GM19395 (cell line): ENCODE measurements around the gene OARD1.

Experiments used
- ATAC-seq: cut with Tn5 transposase; IDR thresholded peaks from one replicate; pipeline ENCODE4 v1.9.1; 2021; ENCODE audit warnings: mild to moderate bottlenecking, moderate library complexity; ENCODE audit not compliant: unreplicated experiment

OARD1 gene

DNA sequence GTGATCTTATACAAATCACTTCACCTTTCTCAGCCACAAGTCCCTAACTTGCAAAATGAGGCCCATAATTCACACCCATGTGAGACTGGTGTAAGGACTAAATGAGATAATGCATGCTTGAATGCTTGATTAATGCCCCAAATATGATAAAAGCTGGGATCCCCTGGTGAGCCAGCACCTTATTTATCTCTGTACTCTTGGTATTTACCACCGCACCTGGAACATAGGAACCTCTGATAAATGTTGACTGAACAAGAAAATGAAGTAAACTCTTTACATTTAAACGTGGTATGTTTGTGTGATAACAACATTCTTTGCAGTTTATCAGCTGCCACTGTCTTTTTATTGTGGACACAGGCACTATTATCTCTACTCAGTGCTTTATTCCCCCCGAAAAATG lies 21.6 kb downstream of the OARD1 start:
- no peak for ATAC-seq

DNA sequence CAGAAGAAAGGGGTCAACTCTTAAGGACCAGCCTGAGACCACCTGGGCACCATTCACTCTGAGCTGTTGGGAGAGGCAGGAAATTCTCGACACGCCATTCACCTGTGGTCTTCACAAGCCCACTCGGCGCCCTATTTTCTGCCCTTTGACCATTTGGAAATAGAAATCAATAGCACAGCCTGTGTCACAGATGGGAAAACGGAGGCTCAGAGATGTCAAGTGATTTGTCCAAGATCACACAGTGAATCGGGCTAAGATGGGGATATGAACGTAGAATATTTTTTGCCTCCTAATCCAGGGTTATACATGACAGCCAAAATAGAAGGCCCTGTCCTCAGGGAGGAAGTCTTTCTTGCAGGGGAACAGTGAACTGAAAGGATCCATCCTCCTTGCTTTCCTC lies 22.2 kb downstream of the OARD1 start:
- ATAC-seq: no peak

DNA sequence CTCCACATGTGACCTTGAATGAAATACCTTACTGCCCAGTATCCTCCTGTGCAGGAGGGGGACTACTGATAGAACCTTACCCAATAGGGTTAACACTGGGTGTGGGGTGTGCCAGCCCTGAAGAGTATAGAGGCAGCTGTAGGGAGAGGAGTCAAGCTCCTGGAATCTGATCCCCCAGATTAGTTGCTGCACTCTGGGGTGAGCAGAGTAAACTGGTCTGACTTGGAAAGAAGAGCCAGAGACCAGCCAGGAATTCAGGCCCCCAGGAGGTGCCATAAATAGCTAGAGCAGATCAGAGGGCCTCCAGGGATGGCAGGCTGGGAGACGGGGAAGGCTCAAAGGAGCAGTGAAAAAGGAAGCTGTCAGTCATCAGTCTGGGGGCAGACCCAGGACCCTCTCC lies 22.6 kb downstream of the OARD1 start:
- no peak for ATAC-seq

DNA sequence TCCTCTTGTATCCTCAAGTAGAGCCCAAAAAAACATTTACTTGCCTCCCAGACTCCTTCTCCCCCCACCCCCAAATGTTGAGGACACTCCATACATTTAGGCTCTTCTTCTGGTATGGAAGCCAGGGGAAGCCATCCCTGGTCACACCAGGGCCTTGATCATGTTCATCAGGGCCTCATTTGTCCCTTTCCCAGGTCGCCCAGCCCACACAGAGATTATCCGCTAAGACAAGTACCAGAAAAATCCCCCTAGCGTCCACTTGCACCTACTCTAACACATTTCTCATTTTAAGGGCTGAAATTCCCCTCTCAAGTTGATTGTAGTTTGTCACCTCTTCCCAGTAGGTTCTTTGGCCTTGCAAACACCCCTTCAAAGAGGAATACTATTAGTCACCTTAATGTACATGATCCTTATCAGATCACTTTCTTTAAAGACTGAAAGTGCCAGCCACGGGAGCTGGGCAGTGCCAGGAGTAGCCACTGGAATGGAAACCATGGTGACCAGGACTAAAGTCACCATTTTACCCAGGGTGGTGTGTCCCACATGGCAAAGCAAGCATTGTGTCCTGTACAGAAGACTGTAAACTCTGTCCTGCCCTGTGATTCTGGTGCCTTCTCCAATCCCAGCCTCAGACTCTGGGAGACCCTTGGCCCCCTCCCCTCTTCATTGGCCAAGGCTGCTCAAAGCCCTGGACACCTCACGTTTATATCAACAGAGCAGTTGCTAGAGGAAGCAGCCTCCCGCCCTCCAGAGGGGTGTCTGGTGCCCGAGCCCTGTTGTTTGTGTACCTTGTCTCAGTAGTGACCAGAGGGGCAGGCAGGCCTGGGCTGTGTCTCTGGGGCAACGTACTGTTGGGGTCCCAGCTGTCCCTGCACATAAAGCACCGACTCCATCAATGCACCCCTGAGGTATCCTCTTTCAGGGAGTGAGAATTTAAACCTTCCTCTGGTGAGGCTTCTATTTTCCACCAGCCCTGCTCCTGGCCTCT lies 24.1 kb downstream of the OARD1 start:
- ATAC-seq: no peak

DNA sequence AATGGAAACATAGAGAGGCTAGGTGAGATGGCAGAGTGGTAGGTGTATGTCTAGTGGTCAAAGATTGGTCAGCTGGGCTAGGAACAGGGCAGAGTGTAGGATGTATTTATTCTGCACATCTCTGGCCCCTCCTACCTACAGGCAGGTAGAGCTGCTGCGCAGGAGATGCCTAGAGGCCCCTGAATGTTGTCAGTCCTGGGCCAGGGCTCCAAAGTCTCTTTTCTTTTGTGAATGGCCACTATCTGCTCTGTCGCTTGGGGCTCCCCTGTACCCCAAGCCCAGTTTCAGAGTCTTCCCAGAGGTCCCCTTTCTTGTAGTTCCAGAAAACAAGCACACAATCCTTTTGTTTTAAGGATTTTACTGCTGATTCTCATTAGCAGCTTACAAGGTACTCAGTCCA lies 24.9 kb downstream of the OARD1 start:
- no peak for ATAC-seq

DNA sequence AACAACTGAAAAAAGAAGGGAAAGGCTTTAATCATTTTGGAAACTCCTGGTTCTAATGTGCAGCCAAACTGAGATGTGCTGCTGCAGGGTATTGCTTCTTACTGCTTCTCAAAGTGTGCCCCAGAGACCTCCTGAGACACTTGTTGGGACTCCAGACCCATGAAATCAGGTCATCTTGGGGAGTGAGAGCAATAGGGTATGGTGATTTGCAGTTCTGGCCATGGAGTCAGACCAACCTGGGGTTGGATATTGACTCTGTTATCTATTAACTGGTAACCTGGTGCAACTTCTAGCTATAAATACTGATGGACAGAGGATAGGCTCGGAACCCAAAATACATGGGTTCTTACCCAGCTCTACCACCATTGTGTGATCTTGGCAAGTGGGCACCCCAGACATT lies 26.1 kb downstream of the OARD1 start:
- ATAC-seq: no peak

DNA sequence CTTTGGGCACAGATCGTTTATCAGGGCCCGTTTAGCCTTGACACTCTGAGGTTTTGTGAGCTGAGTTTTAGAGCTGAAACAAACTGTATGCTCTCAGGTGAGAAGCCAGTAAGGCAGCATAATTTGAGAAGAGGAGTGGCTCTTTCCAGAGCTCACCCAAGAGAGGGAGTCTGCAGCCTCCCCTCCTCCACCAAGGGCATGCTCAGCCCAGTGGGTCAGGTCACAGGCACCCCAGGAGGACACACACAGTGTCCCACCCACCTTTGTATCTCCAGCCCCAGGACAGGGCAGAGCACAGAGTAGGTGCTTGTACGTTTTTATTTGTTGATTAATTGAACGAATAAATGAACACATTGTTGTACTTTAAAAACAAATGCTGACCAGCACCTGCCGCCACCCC lies 26.5 kb downstream of the OARD1 start:
- no peak for ATAC-seq

DNA sequence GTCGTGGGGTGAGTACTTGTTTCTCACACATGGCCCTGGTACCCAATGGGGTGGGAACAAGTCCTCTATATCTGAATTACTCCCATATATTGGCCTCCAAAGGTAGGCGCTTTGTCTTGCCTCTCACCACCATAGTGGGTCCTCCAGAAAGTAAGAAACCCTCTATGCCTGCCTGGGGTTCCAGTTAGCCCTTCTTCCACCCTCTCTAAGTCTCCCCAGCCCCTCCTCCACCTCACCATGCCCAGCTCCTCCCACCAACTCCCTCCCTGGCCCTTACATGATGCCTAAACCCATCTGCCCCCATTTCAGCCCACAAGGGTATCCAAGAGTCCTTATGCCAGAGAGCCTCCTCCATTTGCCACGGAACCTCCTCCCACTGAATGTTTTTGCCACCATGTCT lies 29.0 kb downstream of the OARD1 start:
- no peak for ATAC-seq

DNA sequence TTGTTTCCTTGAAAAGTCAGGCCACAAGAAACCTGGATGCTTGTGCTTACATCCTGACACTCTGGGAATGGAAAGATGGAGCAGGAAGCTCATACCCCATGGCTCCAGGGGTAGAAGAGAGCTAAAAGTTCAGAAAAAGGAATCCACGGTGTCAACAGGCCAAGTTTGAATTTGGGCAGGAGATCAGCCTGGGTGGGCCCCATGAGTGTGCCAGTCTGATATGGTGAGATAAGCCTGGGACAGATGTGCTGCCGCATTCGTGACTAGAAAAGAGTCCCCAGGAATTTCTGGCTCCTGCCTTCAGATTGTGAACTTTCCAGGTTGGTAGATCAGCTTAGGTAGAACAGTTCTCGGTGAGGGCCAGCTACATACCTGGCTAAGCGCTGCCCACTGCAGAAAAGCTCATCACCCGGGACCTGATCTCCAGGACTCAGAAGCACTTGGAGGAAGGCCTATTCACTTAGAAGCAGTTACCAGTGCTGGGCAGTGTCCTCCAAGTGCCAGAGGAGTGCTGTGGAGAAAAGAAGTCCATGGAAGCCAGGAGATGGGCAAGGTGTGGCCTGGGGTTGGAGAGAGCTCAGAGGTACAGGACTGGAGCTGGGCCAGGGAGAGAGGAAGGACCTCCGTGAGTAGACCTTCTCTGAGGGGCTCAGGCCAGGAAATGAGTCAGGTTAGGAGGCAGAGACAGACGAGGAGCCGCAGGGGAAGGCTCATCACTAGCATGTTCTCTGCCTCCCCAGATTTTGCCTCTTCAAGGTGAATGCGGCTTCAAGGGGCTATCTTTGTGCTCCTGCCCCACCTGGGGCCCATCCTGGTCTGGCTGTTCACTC lies 29.7 kb downstream of the OARD1 start, which contains the start of gene TSPO2:
TSS of gene TSPO2 (plus strand) at position 242 of the 830 bp plus-strand sequence. CDS start at position 761, 519 bp downstream.
- no peak for ATAC-seq

DNA sequence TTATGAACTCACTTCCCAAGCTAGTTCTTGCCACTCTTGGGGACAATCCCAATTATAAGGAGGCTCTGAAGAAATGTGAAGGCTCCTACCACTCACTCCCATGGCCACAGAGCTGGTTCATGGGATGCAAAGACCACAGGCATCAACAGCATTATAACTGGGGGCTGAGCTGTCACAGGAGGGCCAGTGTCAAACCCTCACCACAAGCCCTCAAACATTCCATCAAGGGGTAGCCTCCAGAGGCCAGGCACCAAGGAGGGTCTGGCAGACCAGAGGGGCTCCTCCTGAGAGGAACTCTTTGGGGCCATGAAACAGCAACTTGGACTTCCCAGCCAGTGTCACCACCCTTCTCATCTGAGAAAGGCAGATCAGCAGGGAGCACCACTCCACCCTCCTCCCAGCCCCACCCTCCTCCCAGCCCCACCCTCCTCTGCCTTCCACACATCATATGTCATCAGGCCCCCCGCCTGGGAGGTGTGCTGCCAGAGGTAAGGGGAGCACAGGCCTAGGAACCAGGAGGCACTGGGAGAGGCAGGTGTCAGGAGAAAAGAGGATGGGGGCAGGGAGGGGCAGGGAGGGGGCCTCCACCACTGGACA lies 31.1 kb downstream of the OARD1 start:
- no peak for ATAC-seq

DNA sequence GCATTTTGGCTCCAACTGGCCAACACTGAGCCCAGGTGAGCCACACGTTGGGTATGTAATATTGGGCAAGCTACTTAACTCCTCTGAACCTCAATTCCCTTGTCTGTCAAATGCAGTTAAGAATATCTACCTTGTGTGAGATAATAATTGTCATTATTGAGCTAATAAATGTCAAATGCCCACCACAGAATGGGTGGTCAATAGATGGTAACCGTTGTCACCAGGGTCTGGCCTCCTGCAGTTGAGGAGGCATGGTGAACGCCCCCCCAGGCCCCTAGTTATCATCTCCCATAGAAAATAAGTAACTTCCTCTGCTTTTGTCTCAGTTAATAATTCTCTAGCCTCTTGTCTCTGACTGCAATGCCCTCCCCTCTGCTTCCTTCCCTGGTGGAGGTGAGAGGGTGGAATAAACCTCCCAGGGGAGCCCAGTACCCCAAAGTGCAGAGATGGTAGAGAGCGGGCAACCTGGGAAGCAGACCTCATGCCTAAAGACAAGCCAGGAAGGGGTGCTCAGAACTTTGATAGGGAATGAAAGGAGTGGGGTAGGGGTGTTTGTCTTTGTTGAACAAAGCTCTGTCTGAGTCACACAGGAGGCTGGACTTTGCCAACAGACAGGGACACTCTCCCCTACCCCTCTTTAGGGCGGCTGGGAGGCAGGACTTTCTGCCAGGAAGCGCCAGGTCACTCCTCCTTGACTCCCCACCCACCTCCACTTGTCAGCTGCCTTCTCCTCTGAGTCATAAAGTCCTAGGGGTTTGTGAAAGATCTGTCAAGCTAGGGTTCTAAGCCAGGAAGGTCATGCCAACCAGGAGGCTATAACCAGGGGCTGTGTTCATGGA lies 31.8 kb downstream of the OARD1 start:
- ATAC-seq: no peak

DNA sequence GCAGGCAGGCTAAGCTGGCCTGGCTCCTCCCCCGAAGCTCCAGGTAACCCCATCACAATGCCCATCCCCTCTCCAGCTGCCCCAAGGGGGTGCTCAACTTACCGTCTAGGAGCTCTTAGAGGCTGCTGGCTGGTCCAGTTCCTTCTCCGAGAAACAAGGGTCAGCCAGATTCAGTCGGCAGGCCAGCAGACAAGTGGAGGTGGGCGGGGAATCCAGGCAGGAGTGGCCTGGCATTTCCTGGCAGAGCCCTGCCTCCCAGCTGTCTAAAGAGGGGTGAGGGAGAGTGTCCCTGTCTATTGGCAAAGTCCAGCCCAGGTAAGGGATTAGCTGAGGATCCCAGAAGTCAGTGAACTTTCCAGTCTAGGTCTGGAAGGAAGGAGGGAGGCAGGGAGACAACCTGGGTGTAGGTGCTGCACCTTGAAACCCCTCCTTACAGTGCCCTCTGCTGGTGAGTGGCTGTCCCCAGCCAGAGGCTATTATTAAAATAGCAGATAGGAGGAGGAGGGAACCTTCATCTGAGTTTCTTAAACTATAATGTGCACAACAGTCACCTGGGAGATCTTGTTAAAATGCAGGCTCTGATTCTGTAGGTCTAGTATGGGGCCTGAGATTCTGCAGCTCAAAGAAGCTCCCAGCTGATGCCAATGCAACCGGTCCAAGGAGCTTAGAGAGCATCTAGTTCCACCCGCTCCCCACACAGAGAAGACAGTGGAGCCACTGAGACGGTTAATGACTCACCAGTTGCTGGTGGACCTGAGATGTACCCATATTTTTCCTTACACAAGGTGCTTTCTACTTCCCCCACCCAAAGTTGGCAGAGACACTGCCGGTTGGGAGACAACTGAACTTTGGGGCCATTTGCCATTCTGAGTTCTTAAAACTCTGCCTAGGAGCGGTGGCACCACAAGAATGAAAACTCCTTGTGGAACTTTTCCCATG lies 32.8 kb downstream of the OARD1 start, which contains the start of gene UNC5CL:
TSS of gene UNC5CL (minus strand) at position 162 of the 939 bp plus-strand sequence. CDS start 4,147 bp downstream, outside the sequence.
- ATAC-seq: no peak

DNA sequence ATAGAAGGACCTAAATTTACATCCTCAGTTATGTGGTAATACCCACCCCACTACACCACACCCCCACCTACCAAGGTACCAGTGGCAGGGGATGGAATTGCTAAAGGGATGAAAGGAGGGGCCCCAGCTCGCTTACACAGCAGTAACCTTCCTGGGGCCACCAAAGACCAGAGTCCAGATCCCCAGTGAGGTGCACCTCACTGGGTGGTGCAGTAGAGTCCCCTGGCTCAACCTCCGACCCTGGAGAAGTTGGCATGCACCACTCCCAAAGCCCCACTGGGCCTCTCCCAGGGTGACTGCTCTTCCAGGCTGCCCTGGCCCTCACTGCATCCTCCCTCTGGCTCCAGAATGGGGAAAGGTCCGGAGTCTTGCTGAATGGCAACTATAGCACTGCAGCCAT lies 34.0 kb downstream of the OARD1 start:
- ATAC-seq: no peak

DNA sequence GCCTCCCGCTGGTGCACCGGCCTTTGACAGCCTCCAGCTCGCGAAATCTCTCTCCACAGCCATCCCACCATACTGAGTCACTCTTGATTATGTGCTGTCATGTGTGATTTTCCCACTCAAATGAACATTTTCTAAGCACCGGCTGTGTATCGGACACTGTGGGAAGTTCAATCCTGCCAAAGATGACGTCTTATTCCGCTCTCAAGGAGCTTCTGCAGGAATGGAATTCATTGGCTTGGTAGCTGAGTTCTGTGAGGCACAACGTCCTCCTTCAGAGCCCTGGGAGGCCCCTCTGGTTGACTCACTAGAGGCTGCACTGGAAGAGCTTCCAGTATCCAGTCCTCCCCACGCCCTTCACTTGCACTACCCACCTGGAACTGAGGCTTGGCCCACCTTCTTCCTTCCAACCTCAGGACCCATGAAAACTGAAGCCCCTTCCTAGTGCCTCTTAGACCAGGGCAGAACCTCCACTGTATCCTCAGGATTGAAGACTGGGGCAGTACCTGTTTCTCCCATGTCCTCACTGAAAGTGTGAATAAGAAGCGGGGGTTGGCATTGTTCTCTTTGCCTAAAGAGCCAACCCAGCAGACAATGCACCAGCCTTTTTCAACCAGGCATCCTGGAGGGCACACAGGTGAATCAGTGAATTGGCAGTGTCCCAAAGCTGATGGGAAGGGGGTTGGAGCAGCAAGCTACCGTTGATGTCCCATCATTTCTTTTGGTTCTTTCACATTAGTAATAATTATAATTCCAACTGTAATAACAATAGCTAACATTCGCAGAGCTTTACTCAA lies 34.9 kb downstream of the OARD1 start:
- ATAC-seq: no peak

DNA sequence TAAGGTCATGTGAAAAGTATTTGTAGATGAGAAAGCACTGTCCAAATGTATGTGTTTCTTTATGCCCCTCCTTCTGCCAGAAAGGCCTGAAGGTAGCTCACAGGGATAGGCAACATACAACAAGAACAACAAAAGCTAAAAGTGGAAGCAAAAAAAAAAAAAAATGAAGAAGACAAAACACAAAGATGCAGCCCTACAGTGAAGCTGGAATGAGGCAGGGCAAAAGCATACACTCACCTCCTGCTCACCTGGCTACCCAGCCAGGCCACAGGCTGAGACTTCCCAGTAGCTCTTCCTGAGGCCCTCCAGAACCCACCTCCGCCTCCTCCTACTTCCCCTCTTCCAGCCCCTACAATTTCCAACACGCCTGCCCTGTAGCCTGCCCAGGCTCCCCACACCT lies 35.6 kb downstream of the OARD1 start:
- no peak for ATAC-seq

DNA sequence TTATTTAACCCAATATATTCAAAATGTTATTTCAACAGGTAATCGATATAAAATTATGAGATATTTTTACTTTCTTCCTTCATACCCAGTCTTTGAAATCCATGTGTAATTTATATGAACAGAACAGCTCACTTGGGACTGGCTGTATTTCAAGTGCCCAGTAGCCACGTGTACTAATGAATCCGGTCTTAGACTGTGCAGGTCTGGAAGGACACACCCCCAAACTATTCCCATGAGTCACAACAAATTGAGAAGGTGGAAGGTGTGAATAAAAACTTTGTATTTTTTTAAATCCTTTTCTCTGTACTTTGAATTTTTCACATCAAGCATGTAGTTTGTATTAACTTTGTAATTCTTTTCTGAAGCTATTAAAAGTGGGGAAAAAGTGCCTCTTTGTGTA lies 36.0 kb downstream of the OARD1 start:
- ATAC-seq: no peak

DNA sequence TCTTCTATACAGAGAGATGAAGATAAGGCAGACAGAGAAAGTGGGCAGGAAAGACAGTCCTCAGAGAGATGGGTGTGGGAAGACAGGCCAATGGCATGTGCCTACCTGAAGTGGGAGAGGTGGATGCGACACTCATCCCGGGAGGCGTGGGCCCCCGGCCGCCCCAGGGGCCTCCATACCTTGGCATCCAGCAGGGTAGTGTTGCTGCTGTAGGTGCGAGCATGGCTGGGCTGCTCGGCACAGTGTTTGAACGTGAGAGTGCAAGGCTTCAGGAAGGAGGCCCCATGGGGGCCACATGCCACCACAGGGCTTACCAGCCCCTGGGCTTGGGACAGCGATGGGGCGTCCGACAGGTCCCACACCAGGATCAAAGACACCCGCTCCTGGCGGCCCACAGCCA lies 38.4 kb downstream of the OARD1 start:
- ATAC-seq: no peak

DNA sequence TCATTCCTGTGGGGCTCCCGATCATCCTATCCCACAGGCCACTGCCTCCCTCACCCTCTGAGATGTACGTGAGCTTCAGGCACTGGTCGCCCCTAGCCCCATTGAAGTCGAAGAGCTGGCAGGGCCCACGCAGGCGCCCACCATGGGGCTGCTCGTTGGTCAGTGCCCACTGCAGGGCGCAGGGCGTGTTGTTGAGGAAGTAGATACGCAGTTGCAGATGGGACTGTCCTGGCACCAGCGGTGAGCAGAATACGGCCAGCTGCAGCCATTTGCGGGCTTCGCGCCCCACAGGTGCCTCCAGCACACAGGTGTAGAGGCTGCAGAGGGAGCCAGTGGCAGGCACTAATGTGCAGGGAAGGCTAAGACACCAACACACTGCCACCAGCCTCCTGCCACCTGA lies 39.3 kb downstream of the OARD1 start:
- no peak for ATAC-seq
